ENCODE data around the gene PGBD5.

The PGBD5 gene

DNA sequence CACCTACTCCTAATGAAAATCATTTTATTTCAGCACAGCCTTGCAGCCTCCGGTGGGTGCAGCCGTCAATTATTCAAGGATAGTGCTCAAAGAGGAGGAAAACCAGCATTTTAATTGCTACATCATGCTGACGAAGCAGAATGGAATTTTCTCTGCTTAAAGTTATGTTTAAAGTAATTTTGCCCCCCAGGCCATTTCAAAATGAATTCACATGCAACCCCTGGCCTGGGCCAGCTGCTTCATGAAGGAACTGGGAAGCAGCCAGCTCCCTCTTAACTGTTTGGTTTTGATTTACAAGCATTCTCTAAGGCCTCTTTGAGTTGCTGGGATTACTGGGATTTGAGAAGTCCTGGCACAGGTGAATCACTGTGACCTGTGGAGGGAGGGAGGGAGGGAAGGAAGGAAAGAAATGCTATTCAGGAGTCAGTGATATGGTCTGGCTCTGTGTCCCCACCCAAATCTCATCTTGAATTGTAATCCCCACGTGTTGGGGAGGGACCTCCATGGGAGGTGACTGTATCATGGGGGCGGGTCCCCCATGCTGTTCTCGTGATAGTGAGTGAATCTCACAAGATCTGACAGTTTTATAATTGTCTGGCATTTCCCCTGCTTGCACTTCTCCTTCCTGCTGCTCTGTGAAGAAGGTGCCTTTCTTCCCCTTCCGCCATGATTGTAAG is 66.0 kb downstream of the PGBD5 start:
- H3K27ac Mint-ChIP-seq = no peak overlapping the region
- no peak overlapping the region for H3K4me3 Mint-ChIP-seq
- no peaks in the 10 kb centered on the region for H3K9me3 Mint-ChIP-seq (ENCODE audit: low read depth)
- H3K27me3 Mint-ChIP-seq = no peaks in the 10 kb centered on the region
- no peaks in the 10 kb centered on the region for H3K4me1 Mint-ChIP-seq (ENCODE audit: low read depth)
- no peaks in the 10 kb centered on the region for H3K36me3 Mint-ChIP-seq

- Mint-ChIP-seq H3K27me3 (no peaks in the 10 kb centered on the region), H3K27ac (no peak overlapping the region), H3K4me1 (ENCODE audit: low read depth) (no peaks in the 10 kb centered on the region), H3K4me3 (no peak overlapping the region), H3K9me3 (ENCODE audit: low read depth) (no peaks in the 10 kb centered on the region), H3K36me3 (no peaks in the 10 kb centered on the region)
Measured at GRCh38 chr1:230356869-230357794, 69.0 kb downstream of the PGBD5 start.

- Mint-ChIP-seq H3K4me3 (no peak overlapping the region), H3K27me3 (no peaks in the 10 kb centered on the region), H3K36me3 (no peaks in the 10 kb centered on the region), H3K4me1 (ENCODE audit: low read depth) (no peaks in the 10 kb centered on the region), H3K27ac (no peak overlapping the region), H3K9me3 (ENCODE audit: low read depth) (no peaks in the 10 kb centered on the region)
Measured at GRCh38 chr1:230356190-230356589, 69.9 kb downstream of the PGBD5 start.

DNA sequence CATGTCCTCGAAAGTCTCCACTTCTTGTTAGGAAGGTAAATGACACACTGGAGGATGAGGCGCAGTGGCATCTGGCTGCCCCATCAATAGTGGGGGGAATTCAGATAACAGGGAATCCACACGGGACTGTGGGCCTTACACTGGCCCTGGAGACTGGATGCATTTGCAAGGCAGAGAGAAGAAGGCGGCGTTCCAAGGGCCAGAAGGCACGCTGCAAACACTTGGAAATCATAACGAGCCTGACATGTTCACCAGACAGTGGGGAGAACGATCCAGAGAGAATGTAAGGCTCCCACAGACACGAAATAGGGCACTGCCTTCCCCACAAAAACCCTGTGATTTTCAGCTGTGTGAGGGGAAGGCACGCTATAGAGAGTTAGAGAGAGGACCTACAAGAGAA is 70.5 kb downstream of the PGBD5 start:
- no peak overlapping the region for H3K4me3 Mint-ChIP-seq
- no peaks in the 10 kb centered on the region for H3K9me3 Mint-ChIP-seq (ENCODE audit: low read depth)
- H3K36me3 Mint-ChIP-seq = no peaks in the 10 kb centered on the region
- no peaks in the 10 kb centered on the region for H3K4me1 Mint-ChIP-seq (ENCODE audit: low read depth)
- H3K27me3 Mint-ChIP-seq = no peaks in the 10 kb centered on the region
- H3K27ac Mint-ChIP-seq = no peak overlapping the region

- Mint-ChIP-seq H3K27me3 (no peaks in the 10 kb centered on the region), H3K9me3 (ENCODE audit: low read depth) (no peaks in the 10 kb centered on the region), H3K36me3 (no peaks in the 10 kb centered on the region), H3K4me1 (ENCODE audit: low read depth) (no peaks in the 10 kb centered on the region), H3K4me3 (no peak overlapping the region), H3K27ac (no peak overlapping the region)
Measured at GRCh38 chr1:230355128-230355527, 71.0 kb downstream of the PGBD5 start.

DNA sequence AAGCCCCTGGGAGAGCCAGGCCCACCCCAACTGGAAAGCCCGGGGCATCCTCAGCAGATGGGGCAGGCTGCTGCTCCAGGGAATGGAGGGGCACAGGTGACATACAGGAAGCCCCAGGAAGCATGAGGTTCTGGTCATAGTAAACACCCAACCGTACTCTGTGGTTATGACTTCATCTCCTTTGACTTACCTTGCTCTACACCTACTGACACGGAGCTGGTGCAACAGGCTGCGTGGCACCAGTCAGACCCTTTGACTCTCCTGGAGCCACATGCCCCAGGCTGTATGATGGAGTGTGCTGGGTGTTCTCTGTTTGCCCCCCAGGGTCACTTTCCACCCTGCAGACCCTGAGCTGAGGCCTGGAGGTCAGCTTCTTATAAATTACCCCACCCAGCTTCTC is 72.1 kb downstream of the PGBD5 start:
- H3K36me3 Mint-ChIP-seq = no peaks in the 10 kb centered on the region

GRCh38 chr1:230352537-230352936 is 73.6 kb downstream of the PGBD5 start:
- Mint-ChIP-seq H3K4me1 (ENCODE audit: low read depth) (no peaks in the 10 kb centered on the region), H3K4me3 (no peak overlapping the region), H3K27ac (no peak overlapping the region), H3K36me3 (no peaks in the 10 kb centered on the region), H3K9me3 (ENCODE audit: low read depth) (no peaks in the 10 kb centered on the region), H3K27me3 (peaks cover 1% of the 10 kb centered on the region)

More for the DNA sequence above, 72.1 kb downstream of the PGBD5 start:
- Mint-ChIP-seq H3K4me3 (no peak overlapping the region), H3K9me3 (ENCODE audit: low read depth) (no peaks in the 10 kb centered on the region), H3K27me3 (no peaks in the 10 kb centered on the region), H3K27ac (no peak overlapping the region), H3K4me1 (ENCODE audit: low read depth) (no peaks in the 10 kb centered on the region)

DNA sequence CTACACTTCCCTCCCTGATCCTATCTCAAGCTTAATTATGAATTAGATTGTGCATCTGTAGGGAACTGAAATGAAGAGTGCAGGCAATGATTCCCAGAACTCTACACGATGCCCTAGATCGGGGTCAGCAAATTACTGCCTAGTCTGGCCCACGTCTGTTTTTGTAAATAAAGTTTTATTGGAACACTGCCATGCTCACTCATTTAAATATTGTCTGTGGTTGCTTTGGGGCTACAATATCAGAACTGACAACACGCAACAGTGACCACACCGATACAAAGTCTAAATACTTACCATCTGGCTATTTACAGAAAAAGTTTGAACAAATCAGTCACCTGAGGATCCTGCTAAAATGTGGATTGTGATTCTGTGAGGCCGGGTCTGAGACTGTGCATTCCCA is 74.1 kb downstream of the PGBD5 start:
- Mint-ChIP-seq H3K27ac (no peak overlapping the region), H3K27me3 (peaks cover 1% of the 10 kb centered on the region), H3K36me3 (no peaks in the 10 kb centered on the region), H3K4me1 (ENCODE audit: low read depth) (no peaks in the 10 kb centered on the region), H3K9me3 (ENCODE audit: low read depth) (no peaks in the 10 kb centered on the region), H3K4me3 (no peak overlapping the region)

DNA sequence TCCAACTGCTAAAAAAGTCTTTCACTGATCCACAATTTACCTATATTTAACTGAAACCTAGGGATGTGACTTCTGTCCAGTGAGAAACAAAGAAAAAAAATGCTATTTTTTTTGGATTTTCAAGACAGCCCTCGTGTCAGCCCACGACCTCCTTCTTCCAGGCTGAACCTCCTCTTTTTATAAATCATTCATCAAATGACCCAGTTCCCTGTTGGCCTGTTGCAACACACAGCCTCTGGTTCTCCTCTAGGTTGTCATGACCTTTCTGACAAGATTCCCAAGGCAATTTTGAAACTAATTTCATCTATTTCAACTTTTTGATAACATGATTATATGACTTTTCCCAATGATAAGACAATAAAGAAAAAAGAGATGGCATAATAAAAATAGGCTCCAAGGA is 74.6 kb downstream of the PGBD5 start:
- Mint-ChIP-seq H3K4me3 (no peak overlapping the region), H3K9me3 (ENCODE audit: low read depth) (no peaks in the 10 kb centered on the region), H3K27me3 (peaks cover 1% of the 10 kb centered on the region), H3K27ac (no peak overlapping the region), H3K36me3 (no peaks in the 10 kb centered on the region), H3K4me1 (ENCODE audit: low read depth) (no peaks in the 10 kb centered on the region)

DNA sequence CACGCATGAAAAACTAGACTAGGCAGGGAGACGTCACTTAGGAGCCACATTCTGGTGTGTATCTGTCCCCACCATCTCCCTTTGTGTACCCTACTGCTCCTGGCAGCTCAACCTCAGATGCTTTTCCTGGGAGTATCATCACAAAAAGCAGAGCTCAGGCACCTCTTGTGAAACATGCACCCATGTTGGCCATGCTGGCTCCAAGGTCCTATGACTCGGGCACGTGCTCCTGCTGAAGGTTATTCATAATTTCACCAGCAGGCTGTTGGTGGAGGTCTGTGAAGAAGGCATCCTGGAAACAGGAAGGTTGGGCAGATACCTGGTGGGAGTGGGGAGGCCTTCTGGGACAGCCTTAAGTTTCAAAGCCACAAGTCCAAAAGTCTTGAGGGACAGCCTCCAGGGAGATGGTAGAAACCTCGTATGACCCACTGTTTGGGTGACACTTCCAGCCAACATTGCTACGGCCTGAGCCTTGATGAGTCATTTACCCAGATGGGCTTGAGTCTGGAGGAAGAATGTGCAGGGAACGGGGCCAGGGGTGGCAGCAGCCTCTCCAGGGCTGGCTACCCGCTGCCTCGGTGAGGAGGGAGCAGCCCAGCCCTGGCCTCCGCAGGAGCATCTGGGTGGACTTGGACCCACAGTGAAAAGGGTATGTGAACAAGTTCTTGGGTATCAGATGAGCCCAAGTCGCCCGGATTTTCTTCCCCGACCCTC is 75.8 kb downstream of the PGBD5 start:
- H3K36me3 Mint-ChIP-seq = no peaks in the 10 kb centered on the region
- no peak overlapping the region for H3K4me3 Mint-ChIP-seq
- no peak overlapping the region for H3K27ac Mint-ChIP-seq
- H3K4me1 Mint-ChIP-seq (ENCODE audit: low read depth) = no peaks in the 10 kb centered on the region
- peaks cover 1% of the 10 kb centered on the region for H3K27me3 Mint-ChIP-seq
- no peaks in the 10 kb centered on the region for H3K9me3 Mint-ChIP-seq (ENCODE audit: low read depth)

- H3K36me3 Mint-ChIP-seq = no peaks in the 10 kb centered on the region
- no peak overlapping the region for H3K4me3 Mint-ChIP-seq
- no peak overlapping the region for H3K27ac Mint-ChIP-seq
- peaks cover 1% of the 10 kb centered on the region for H3K27me3 Mint-ChIP-seq
- no peaks in the 10 kb centered on the region for H3K4me1 Mint-ChIP-seq (ENCODE audit: low read depth)
- no peaks in the 10 kb centered on the region for H3K9me3 Mint-ChIP-seq (ENCODE audit: low read depth)
Measured at GRCh38 chr1:230349020-230349393, 77.1 kb downstream of the PGBD5 start.

GRCh38 chr1:230348386-230349019 is 77.6 kb downstream of the PGBD5 start:
- Mint-ChIP-seq H3K27me3 (peaks cover 1% of the 10 kb centered on the region), H3K4me1 (ENCODE audit: low read depth) (no peaks in the 10 kb centered on the region), H3K36me3 (no peaks in the 10 kb centered on the region), H3K9me3 (ENCODE audit: low read depth) (no peaks in the 10 kb centered on the region), H3K27ac (no peak overlapping the region), H3K4me3 (no peak overlapping the region)

GRCh38 chr1:230347896-230348295 is 78.2 kb downstream of the PGBD5 start:
- Mint-ChIP-seq H3K4me3 (no peak overlapping the region), H3K27me3 (peaks cover 1% of the 10 kb centered on the region), H3K4me1 (ENCODE audit: low read depth) (no peaks in the 10 kb centered on the region), H3K27ac (no peak overlapping the region), H3K9me3 (ENCODE audit: low read depth) (no peaks in the 10 kb centered on the region), H3K36me3 (no peaks in the 10 kb centered on the region)

DNA sequence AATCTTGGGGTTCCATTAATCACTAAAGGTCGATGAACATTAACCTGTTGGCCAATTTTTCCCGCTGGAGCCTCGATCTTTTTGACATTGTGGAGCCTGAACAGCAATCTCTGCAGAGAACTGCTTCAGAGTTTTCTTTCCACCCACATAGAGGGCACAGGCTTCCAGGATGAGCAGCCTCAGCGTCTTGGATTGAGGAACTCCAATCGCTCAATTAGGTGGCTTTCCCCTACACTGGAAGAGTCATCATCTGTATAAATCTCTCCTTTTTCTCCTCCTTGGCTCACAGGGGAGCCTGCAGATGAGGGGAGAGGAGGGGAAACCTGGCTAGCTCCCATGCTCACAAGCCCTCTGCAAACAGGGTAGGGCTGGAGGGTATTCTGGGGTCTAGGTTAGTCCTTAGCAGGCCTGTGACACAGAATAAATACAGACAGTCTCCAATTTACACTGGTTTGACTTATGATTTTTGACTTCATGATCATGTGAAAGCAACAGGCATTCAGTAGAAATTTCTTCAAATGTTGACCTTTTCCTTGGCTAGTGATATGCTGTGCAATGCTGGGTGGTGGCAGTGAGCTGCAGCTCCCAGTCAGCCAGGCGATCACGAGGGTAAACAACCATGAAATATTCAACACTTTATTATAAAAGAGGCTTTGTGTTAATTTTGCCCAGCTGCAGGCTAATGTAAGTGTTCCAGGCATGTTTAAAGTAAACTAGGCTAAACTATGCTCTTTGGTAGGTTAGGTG is 80.8 kb downstream of the PGBD5 start:
- peaks cover 1% of the 10 kb centered on the region for H3K27me3 Mint-ChIP-seq
- H3K4me1 Mint-ChIP-seq (ENCODE audit: low read depth) = no peaks in the 10 kb centered on the region
- H3K27ac Mint-ChIP-seq = no peak overlapping the region
- no peaks in the 10 kb centered on the region for H3K9me3 Mint-ChIP-seq (ENCODE audit: low read depth)
- H3K36me3 Mint-ChIP-seq = no peaks in the 10 kb centered on the region
- no peak overlapping the region for H3K4me3 Mint-ChIP-seq

Measured in activated naive CD8-positive, alpha-beta T cell (primary cell).